A549 (cell line): ENCODE results near the gene KIF3A. TPM values are rescaled to one million over a fixed set of nuclear protein-coding genes. Genes with fewer than 3 reads are reported as not detected.
A peak's percentile ranks its signal among the peaks of the same experiment; 100 is the strongest.

Experiments
- ATAC-seq, 2 experiments: fragments of 200-7000 bp in 1 of 2; fragments of >200 bp in 1 of 2; cut with Nextera tagmentation in 1 of 2; cut with Tn5 transposase in 1 of 2; 3 replicates each; pipeline versions ENCODE4 v1.8.0 to v1.9.1; 2018 to 2020; ENCODE audit warnings: mild to moderate bottlenecking in 1 of 2, moderate library complexity in 1 of 2
- CTCF ChIA-PET: fragments of 300-600 bp; sonication (Branson Sonifier 250); formaldehyde crosslinking; extraction: SDS; loops from one replicate; lab custom pipeline; 2021; ENCODE audit warnings: antibody characterized with exemption, inconsistent platforms; lab: Yijun Ruan, JAX
- POLR2A ChIA-PET: fragments of 350-600 bp; formaldehyde crosslinking; extraction: SDS; loops from one replicate; lab custom pipeline; 2021; ENCODE audit warnings: antibody characterized with exemption, inconsistent platforms; lab: Yijun Ruan, JAX
- DNase-seq, 2 experiments: peaks; one replicate each; pipeline versions ENCODE4 v3.0.0 to v3.0.0-alpha.2; 2011 to 2016; ENCODE audit warnings: low read depth in 1 of 2, low spot score in 1 of 2
- FAIRE-seq: peaks from 2 replicates; lab custom pipeline; 2011; peaks lifted over from hg19 to GRCh38; lab: Jason Lieb, UNC
- H3K27ac ChIP-seq, 2 experiments: fragments of >200 bp; sonication (Bioruptor Twin); formaldehyde crosslinking; 3 replicates each; pipeline ENCODE4 v1.5.1; 2016 to 2017
- H3K4me1 ChIP-seq: fragments of >200 bp; sonication (Bioruptor Twin); formaldehyde crosslinking; 3 replicates; pipeline ENCODE4 v1.6.1; 2016
- H3K4me2 ChIP-seq: fragments of >200 bp; sonication (Bioruptor Twin); formaldehyde crosslinking; 3 replicates; pipeline ENCODE4 v1.6.1; 2016
- H3K4me3 ChIP-seq: fragments of >200 bp; sonication (Bioruptor Twin); formaldehyde crosslinking; 3 replicates; pipeline ENCODE4 v1.5.1; 2016
- H3K9me3 ChIP-seq: fragments of >200 bp; sonication (Bioruptor Twin); formaldehyde crosslinking; 3 replicates; pipeline ENCODE4 v1.6.1; 2016
- BCL3 ChIP-seq: fragments of >200 bp; sonication (Bioruptor Twin); formaldehyde crosslinking; IDR thresholded peaks from 3 replicates; pipeline ENCODE4 v1.6.1; 2016
- CBX2 ChIP-seq: fragments of 200-600 bp; sonication (generic); IDR thresholded peaks from 2 replicates; pipeline ENCODE4 v1.6.1; 2016; ENCODE audit warnings: low read depth, mild to moderate bottlenecking, borderline replicate concordance
- CBX8 ChIP-seq: fragments of 200-600 bp; sonication (generic); IDR thresholded peaks from 2 replicates; pipeline ENCODE4 v1.6.1; 2016
- CEBPB ChIP-seq, 2 experiments: fragments of >200 bp in 1 of 2; sonication (Bioruptor Twin) in 1 of 2; formaldehyde crosslinking in 1 of 2; IDR thresholded peaks; 2 replicates each; pipeline ENCODE4 v1.6.1; 2012 to 2016
- CHD2 ChIP-seq: fragments of 150-350 bp; IDR thresholded peaks from 2 replicates; pipeline ENCODE4 v1.6.1; 2014; ENCODE audit warnings: low read length; ENCODE audit not compliant: partially characterized antibody
- EHF ChIP-seq: fragments of 250-450 bp; sonication (Bioruptor Pico); IDR thresholded peaks from 2 replicates; pipeline ENCODE4 v1.5.0; 2020; ENCODE audit warnings: mild to moderate bottlenecking
- ESRRA ChIP-seq: fragments of 150-350 bp; IDR thresholded peaks from 2 replicates; pipeline ENCODE4 v1.6.1; 2014; ENCODE audit warnings: mild to moderate bottlenecking, low read length, borderline replicate concordance
- GATA3 ChIP-seq: IDR thresholded peaks from 2 replicates; pipeline ENCODE4 v1.6.1; 2012; ENCODE audit warnings: borderline replicate concordance
- HDAC2 ChIP-seq: fragments of 200-600 bp; sonication (generic); IDR thresholded peaks from 2 replicates; pipeline ENCODE4 v1.6.1; 2016
- HEYL ChIP-seq: fragments of 250-450 bp; sonication (Bioruptor Pico); IDR thresholded peaks from 2 replicates; pipeline ENCODE4 v1.8.0; 2021; ENCODE audit warnings: mild to moderate bottlenecking, moderate library complexity
- HOXA7 ChIP-seq: fragments of 250-450 bp; sonication (Bioruptor Pico); IDR thresholded peaks from 2 replicates; pipeline ENCODE4 v1.5.0; 2020; ENCODE audit warnings: mild to moderate bottlenecking, moderate library complexity
- HOXB5 ChIP-seq: fragments of 250-450 bp; sonication (Bioruptor Pico); IDR thresholded peaks from 2 replicates; pipeline ENCODE4 v1.5.0; 2020; ENCODE audit warnings: mild to moderate bottlenecking, moderate library complexity
- JUNB ChIP-seq: fragments of >200 bp; sonication (Bioruptor Twin); formaldehyde crosslinking; IDR thresholded peaks from 2 replicates; pipeline ENCODE4 v1.6.1; 2016
- KDM1A ChIP-seq: fragments of 200-600 bp; sonication (generic); IDR thresholded peaks from 2 replicates; pipeline ENCODE4 v1.6.1; 2016; ENCODE audit warnings: low read depth, mild to moderate bottlenecking
- KDM5A ChIP-seq: fragments of 200-600 bp; sonication (generic); IDR thresholded peaks from 2 replicates; pipeline ENCODE4 v1.6.1; 2016; ENCODE audit warnings: antibody characterized with exemption, mild to moderate bottlenecking
- MAX ChIP-seq: IDR thresholded peaks from 2 replicates; pipeline ENCODE4 v1.6.1; 2012
- NPAS2 ChIP-seq: fragments of 250-450 bp; sonication (Bioruptor Pico); IDR thresholded peaks from 2 replicates; pipeline ENCODE4 v1.8.0; 2022; ENCODE audit warnings: mild to moderate bottlenecking, moderate library complexity, borderline replicate concordance
- PBX3 ChIP-seq: IDR thresholded peaks from 2 replicates; pipeline ENCODE4 v1.6.1; 2012
- PHF8 ChIP-seq: fragments of 200-600 bp; sonication (generic); IDR thresholded peaks from 2 replicates; pipeline ENCODE4 v1.6.1; 2016; ENCODE audit warnings: low read depth, mild to moderate bottlenecking, antibody characterized with exemption, moderate library complexity, borderline replicate concordance
- POLR2A ChIP-seq: IDR thresholded peaks from 2 replicates; pipeline ENCODE4 v1.6.1; 2012; ENCODE audit warnings: mild to moderate bottlenecking, low read length
- POLR2AphosphoS2 ChIP-seq: conservative IDR thresholded peaks from 2 replicates; pipeline ENCODE4 v1.6.1; 2012; ENCODE audit warnings: low read length, improper control_type of control experiment, inconsistent platforms
- RAD21 ChIP-seq, 2 experiments: fragments of >200 bp in 1 of 2; sonication (Bioruptor Twin) in 1 of 2; formaldehyde crosslinking in 1 of 2; IDR thresholded peaks in 1 of 2; conservative IDR thresholded peaks in 1 of 2; 2 replicates in 1 of 2; 3 replicates in 1 of 2; pipeline ENCODE4 v1.6.1; 2012 to 2018; ENCODE audit warnings: inconsistent platforms in 1 of 2
- RARB ChIP-seq: fragments of 250-450 bp; sonication (Bioruptor Pico); IDR thresholded peaks from 2 replicates; pipeline ENCODE4 v1.8.0; 2021; ENCODE audit warnings: mild to moderate bottlenecking, moderate library complexity
- RCOR1 ChIP-seq: fragments of 150-350 bp; IDR thresholded peaks from 2 replicates; pipeline ENCODE4 v1.6.1; 2014; ENCODE audit warnings: antibody characterized with exemption, low read length, low read depth
- REST ChIP-seq: fragments of 200-600 bp; sonication (generic); IDR thresholded peaks from 2 replicates; pipeline ENCODE4 v1.6.1; 2016; ENCODE audit warnings: antibody characterized with exemption, mild to moderate bottlenecking, moderate library complexity
- RFX5 ChIP-seq: fragments of 450-650 bp; IDR thresholded peaks from 2 replicates; pipeline ENCODE4 v1.7.1; 2014; ENCODE audit warnings: antibody characterized with exemption, mild to moderate bottlenecking, moderate library complexity
- SMC3 ChIP-seq: fragments of >200 bp; sonication (Bioruptor Twin); formaldehyde crosslinking; IDR thresholded peaks from 3 replicates; pipeline ENCODE4 v1.6.1; 2018; ENCODE audit warnings: inconsistent platforms
- SREBF2 ChIP-seq: fragments of 450-650 bp; IDR thresholded peaks from 2 replicates; pipeline ENCODE4 v1.6.1; 2014; ENCODE audit warnings: mild to moderate bottlenecking, moderate library complexity
- TFCP2L1 ChIP-seq: fragments of 250-450 bp; sonication (Bioruptor Pico); IDR thresholded peaks from 2 replicates; pipeline ENCODE4 v1.5.0; 2021; ENCODE audit warnings: mild to moderate bottlenecking
- TP53 ChIP-seq: fragments of 250-450 bp; sonication (Bioruptor Pico); IDR thresholded peaks from 2 replicates; pipeline ENCODE4 v1.5.0; 2021; ENCODE audit warnings: mild to moderate bottlenecking, moderate library complexity
- USF2 ChIP-seq: fragments of 450-650 bp; IDR thresholded peaks from 2 replicates; pipeline ENCODE4 v1.6.1; 2014; ENCODE audit warnings: antibody characterized with exemption
- ZC3H11A ChIP-seq: fragments of 450-650 bp; IDR thresholded peaks from 2 replicates; pipeline ENCODE4 v1.6.1; 2014; ENCODE audit warnings: antibody characterized with exemption, mild to moderate bottlenecking
- ZNF302 ChIP-seq: fragments of 250-450 bp; sonication (Bioruptor Pico); IDR thresholded peaks from 2 replicates; pipeline ENCODE4 v1.9.0; 2021; ENCODE audit warnings: inconsistent platforms, mild to moderate bottlenecking, moderate library complexity
- ZSCAN20 ChIP-seq: fragments of 250-450 bp; sonication (Bioruptor Pico); IDR thresholded peaks from 2 replicates; pipeline ENCODE4 v1.8.0; 2022; ENCODE audit warnings: mild to moderate bottlenecking, moderate library complexity
- WGBS: methylation state at CpG from one replicate; pipeline ENCODE4 v1.1.6; 2017; ENCODE audit errors: missing lambda C conversion rate; 5-methylcytosine and 5-hydroxymethylcytosine counted together
- polyA plus RNA-seq, 4 experiments: library from polyadenylated mRNA; depleted of rRNA in 3 of 4; stranded (reverse); fragments of >200 nt; fragmentation: RNase III in 1 of 4; extraction: RNeasy Plus Mini Kit Qiagen cat#74134 plus additional on column Dnase treatment in 1 of 4; gene quantifications; 2 replicates in 3 of 4; 3 replicates in 1 of 4; pipeline ENCODE4 v1.2.3, GENCODE V29; 2011 to 2017

KIF3A gene
- polyA plus RNA-seq, 2 of the 4 experiments (the other 2 are of a cell fraction): 12.8 to 20.5 TPM

GRCh38 chr5:132714456-132715307 lies 22.7 kb downstream of the KIF3A start:
- no peak overlapping the region for H3K4me2 ChIP-seq
- 79% methylated on average over 11 of the region's 11 CpGs for WGBS
- ATAC-seq (peak in 1 of 2 experiments; percentile 30; a peak in 1 of 6 replicates), DNase-seq (peak in 1 of 2 experiments; percentile 7), FAIRE-seq (peak; percentile 78)
- ChIA-PET CTCF (interaction anchor here (0.6 to 3.6 kb wide), 10 partner anchors 11 to 188 kb away, joined by 3 to 15 read pairs (median 3); partner anchors contain the start of gene IL4), POLR2A (no interaction called here)
- H3K27ac ChIP-seq: no peak overlapping the region
- no peaks in the 10 kb centered on the region for H3K4me1 ChIP-seq
- no peak overlapping the region for H3K4me3 ChIP-seq
- no peaks in the 10 kb centered on the region for H3K9me3 ChIP-seq
- no peak for TF ChIP-seq RARB (CRISPR knock-in tag)
- peak; percentile 36 to 45; a peak in 2 of 4 replicates for TF ChIP-seq CEBPB (IDR thresholded peaks at IDR 0.05)
- TF ChIP-seq SMC3: peak; percentile 46; the same call in 2 of the 3 replicates
- TF ChIP-seq HEYL (CRISPR knock-in tag): no peak
- no peak for TF ChIP-seq NPAS2
- TF ChIP-seq CBX8: no peak
- no peak for TF ChIP-seq ESRRA
- TF ChIP-seq PHF8: no peak
- no peak for TF ChIP-seq ZNF302 (CRISPR knock-in tag)
- TF ChIP-seq PBX3: no peak
- TF ChIP-seq SREBF2: no peak
- TF ChIP-seq GATA3: no peak
- TF ChIP-seq REST: no peak
- no peak for TF ChIP-seq RCOR1
- TF ChIP-seq USF2: no peak
- TF ChIP-seq JUNB: no peak
- TF ChIP-seq ZSCAN20 (CRISPR knock-in tag): no peak
- no peak for TF ChIP-seq EHF (CRISPR knock-in tag)
- TF ChIP-seq POLR2AphosphoS2: no peak
- peak; percentile 31 to 44; a peak in 3 of 5 replicates for TF ChIP-seq RAD21 (conservative IDR thresholded peaks at IDR 0.05 in 1 of 2, IDR thresholded peaks at IDR 0.05 in 1 of 2)
- TF ChIP-seq POLR2A: no peak
- TF ChIP-seq ZC3H11A: no peak
- TF ChIP-seq TFCP2L1 (CRISPR knock-in tag): no peak
- no peak for TF ChIP-seq CBX2
- no peak for TF ChIP-seq KDM1A
- no peak for TF ChIP-seq MAX
- no peak for TF ChIP-seq RFX5
- TF ChIP-seq HDAC2: no peak
- no peak for TF ChIP-seq KDM5A
- TF ChIP-seq TP53 (CRISPR knock-in tag): no peak
- no peak for TF ChIP-seq BCL3
- TF ChIP-seq HOXA7: no peak
- TF ChIP-seq CHD2: no peak
- TF ChIP-seq HOXB5: no peak
